ENCODE results near the gene MOB2. TPM values are rescaled to one million over a fixed set of nuclear protein-coding genes. Genes with fewer than 3 reads are reported as not detected.

MOB2 gene
- total and polyA plus RNA-seq, 2 of the 13 experiments (the other 11 are each of a cell fraction or from before 2014, with no cell fraction given) = 21.8 to 27.7 TPM

Other genes with a start within 250 kb of the MOB2 start
- 19.4 and 25.9 TPM in 2 replicates for gene TOLLIP, start 177.1 kb downstream of the MOB2 start, total RNA-seq (2016; rRNA removed; fragmentation: Illumina TruSeq; extraction: Trizol)
- 44.2 and 47.5 TPM in 2 replicates for gene TOLLIP, start 177.1 kb downstream of the MOB2 start, polyA plus RNA-seq (2011; rRNA removed)
- gene BRSK2, start 96.8 kb downstream of the MOB2 start, total RNA-seq (2016; rRNA removed; fragmentation: Illumina TruSeq; extraction: Trizol) = 0.84 and 1.1 TPM in 2 replicates
- gene BRSK2, start 96.8 kb downstream of the MOB2 start, polyA plus RNA-seq (2011; rRNA removed) = 0.74 and 2.3 TPM in 2 replicates
- 0.95 and 1.8 TPM in 2 replicates for gene DUSP8, start 85.5 kb upstream of the MOB2 start, total RNA-seq (2016; rRNA removed; fragmentation: Illumina TruSeq; extraction: Trizol)
- gene DUSP8, start 85.5 kb upstream of the MOB2 start, polyA plus RNA-seq (2011; rRNA removed) = 8.0 and 15.4 TPM in 2 replicates
- gene KRTAP5-1, start 98.5 kb upstream of the MOB2 start, total RNA-seq (2016; rRNA removed; fragmentation: Illumina TruSeq; extraction: Trizol) = not detected in 2 replicates
- gene KRTAP5-1, start 98.5 kb upstream of the MOB2 start, polyA plus RNA-seq (2011; rRNA removed) = not detected in 2 replicates
- gene KRTAP5-2, start 111.5 kb upstream of the MOB2 start, total RNA-seq (2016; rRNA removed; fragmentation: Illumina TruSeq; extraction: Trizol) = not detected in 2 replicates
- gene KRTAP5-2, start 111.5 kb upstream of the MOB2 start, polyA plus RNA-seq (2011; rRNA removed) = not detected in 2 replicates
- not detected in 2 replicates for gene KRTAP5-3, start 121.7 kb upstream of the MOB2 start, total RNA-seq (2016; rRNA removed; fragmentation: Illumina TruSeq; extraction: Trizol)
- not detected in 2 replicates for gene KRTAP5-3, start 121.7 kb upstream of the MOB2 start, polyA plus RNA-seq (2011; rRNA removed)
- not detected in 2 replicates for gene KRTAP5-4, start 135.4 kb upstream of the MOB2 start, total RNA-seq (2016; rRNA removed; fragmentation: Illumina TruSeq; extraction: Trizol)
- not detected in 2 replicates for gene KRTAP5-4, start 135.4 kb upstream of the MOB2 start, polyA plus RNA-seq (2011; rRNA removed)
- gene KRTAP5-5, start 143.0 kb upstream of the MOB2 start, total RNA-seq (2016; rRNA removed; fragmentation: Illumina TruSeq; extraction: Trizol) = not detected in 2 replicates
- not detected in 2 replicates for gene KRTAP5-5, start 143.0 kb upstream of the MOB2 start, polyA plus RNA-seq (2011; rRNA removed)
- gene KRTAP5-6, start 210.4 kb upstream of the MOB2 start, total RNA-seq (2016; rRNA removed; fragmentation: Illumina TruSeq; extraction: Trizol) = not detected in 2 replicates
- gene KRTAP5-6, start 210.4 kb upstream of the MOB2 start, polyA plus RNA-seq (2011; rRNA removed) = not detected in 2 replicates